AG09319 (cell line): ENCODE results near the gene ARHGEF28.

Experiments
- DNase-seq: peaks from one replicate; pipeline ENCODE4 v3.0.0-alpha.2; 2010; ENCODE audit warnings: low read depth; ENCODE audit errors: extremely low read depth
- CTCF ChIP-seq: IDR thresholded peaks from 2 replicates; pipeline ENCODE4 v1.5.1; 2011; ENCODE audit warnings: low read depth, mild to moderate bottlenecking, inconsistent platforms, low read length, moderate library complexity

ARHGEF28 gene

GRCh38 chr5:73735032-73735734 is 109.2 kb downstream of the ARHGEF28 start:
- TF ChIP-seq CTCF: no peak

GRCh38 chr5:73739650-73740049 is 113.7 kb downstream of the ARHGEF28 start:
- no peak for DNase-seq
- no peak for TF ChIP-seq CTCF

More at GRCh38 chr5:73735032-73735734, 109.2 kb downstream of the ARHGEF28 start:
- DNase-seq: no peak

- TF ChIP-seq CTCF: no peak
- DNase-seq: no peak
Measured at GRCh38 chr5:73740274-73740790, 114.3 kb downstream of the ARHGEF28 start.

GRCh38 chr5:73743161-73743560 is 117.2 kb downstream of the ARHGEF28 start:
- DNase-seq: no peak
- no peak for TF ChIP-seq CTCF

GRCh38 chr5:73745836-73746235 is 119.8 kb downstream of the ARHGEF28 start:
- no peak for DNase-seq
- TF ChIP-seq CTCF: no peak

- no peak for TF ChIP-seq CTCF
- DNase-seq: no peak
Measured at GRCh38 chr5:73746608-73747007, 120.6 kb downstream of the ARHGEF28 start.

- no peak for DNase-seq
- no peak for TF ChIP-seq CTCF
Measured at GRCh38 chr5:73747696-73748380, 121.8 kb downstream of the ARHGEF28 start.
